Hypothalamus (tissue), 51 donors: ENCODE measurements around the gene FAM114A1.
"Not testable (repeated sequence)": the region's sequence is repeated elsewhere in the genome, so short reads cannot be mapped to it uniquely, and the experiment has no call there.

Source experiments
- DNase-seq, 51 donors: peaks; one replicate each; lab custom pipeline; 2025; lab: John Stamatoyannopoulos, UW

FAM114A1 gene

GRCh38 chr4:38958453-38959190, 91.0 kb downstream of the FAM114A1 start:
- DNase-seq = no peak

- DNase-seq = not testable (repeated sequence)
These were observed 91.6 kb downstream of the FAM114A1 start for GRCh38 chr4:38959248-38959647.

- DNase-seq = no peak
These were observed 97.6 kb downstream of the FAM114A1 start for GRCh38 chr4:38964942-38965775.

- no peak for DNase-seq
These were observed 98.3 kb downstream of the FAM114A1 start for GRCh38 chr4:38965866-38966265.

- DNase-seq = no peak
These were observed 99.9 kb downstream of the FAM114A1 start for GRCh38 chr4:38967260-38968095.

GRCh38 chr4:38968668-38969067, 101.1 kb downstream of the FAM114A1 start:
- no peak for DNase-seq

GRCh38 chr4:38976308-38976707, 108.7 kb downstream of the FAM114A1 start:
- no peak for DNase-seq

- DNase-seq = no peak
These were observed 111.5 kb downstream of the FAM114A1 start for GRCh38 chr4:38979081-38979480.

GRCh38 chr4:38979511-38980230, 112.1 kb downstream of the FAM114A1 start:
- DNase-seq = no peak

- no peak for DNase-seq
These were observed 113.5 kb downstream of the FAM114A1 start for GRCh38 chr4:38980903-38981676.

- no peak for DNase-seq
These were observed 114.9 kb downstream of the FAM114A1 start for GRCh38 chr4:38982361-38983095.

GRCh38 chr4:38983291-38983690, 115.7 kb downstream of the FAM114A1 start:
- no peak for DNase-seq

- DNase-seq = peak in 3 of 51 donors; percentile 1 to 9 (median 9)
These were observed 116.4 kb downstream of the FAM114A1 start for GRCh38 chr4:38983787-38984598.

- DNase-seq = peak in 1 of 51 donors; percentile 22
These were observed 117.9 kb downstream of the FAM114A1 start for GRCh38 chr4:38985410-38986100.

- DNase-seq = no peak
These were observed 119.9 kb downstream of the FAM114A1 start for GRCh38 chr4:38987491-38987890.

- not testable (repeated sequence) for DNase-seq
These were observed 120.7 kb downstream of the FAM114A1 start for GRCh38 chr4:38988353-38988752.

- no peak for DNase-seq
These were observed 121.9 kb downstream of the FAM114A1 start for GRCh38 chr4:38989487-38989886.
